ENCODE data around the gene CADM2. TPM values are rescaled to one million over a fixed set of nuclear protein-coding genes. Genes with fewer than 3 reads are reported as not detected.

CADM2 gene
- total RNA-seq, 1 experiment from 2014 or later = 0.64 TPM

DNA sequence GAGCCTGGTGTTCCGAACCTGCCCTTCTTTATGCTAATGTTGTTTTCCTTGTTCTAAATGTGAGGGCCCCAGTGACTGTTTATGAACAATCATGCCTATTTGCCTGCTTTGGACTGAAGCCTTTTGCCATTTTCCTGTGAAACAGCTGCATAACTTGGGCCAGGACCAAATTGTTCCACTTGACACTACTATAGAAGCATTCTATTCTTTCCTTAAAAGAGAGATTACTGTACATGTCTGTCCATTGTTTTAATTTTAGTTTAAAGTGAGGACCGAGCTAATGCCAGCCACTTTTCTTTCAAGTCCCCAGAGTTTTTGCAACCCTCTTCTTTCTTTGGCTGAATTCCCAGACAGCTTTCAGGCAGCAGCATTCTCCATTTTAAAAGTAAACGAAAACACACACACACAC, 980.3 kb downstream of the CADM2 start:
- no peak for DNase-seq (ENCODE audit: low read depth, low spot score)
- no peak overlapping the region for H3K4me3 ChIP-seq (ENCODE audit: low read depth in 2 of 2, low read length in 2 of 2)
- in situ Hi-C loops (cut with HindIII; ENCODE audit: low pct_unique_long_range_greater_than_20kb, low sequenced_read_pairs) (no loop called here), intact Hi-C loops (cut with micrococcal nuclease; ENCODE audit: unreplicated experiment) (no loop called here)
- no peak for ATAC-seq
- TF ChIP-seq, protein P1, sequence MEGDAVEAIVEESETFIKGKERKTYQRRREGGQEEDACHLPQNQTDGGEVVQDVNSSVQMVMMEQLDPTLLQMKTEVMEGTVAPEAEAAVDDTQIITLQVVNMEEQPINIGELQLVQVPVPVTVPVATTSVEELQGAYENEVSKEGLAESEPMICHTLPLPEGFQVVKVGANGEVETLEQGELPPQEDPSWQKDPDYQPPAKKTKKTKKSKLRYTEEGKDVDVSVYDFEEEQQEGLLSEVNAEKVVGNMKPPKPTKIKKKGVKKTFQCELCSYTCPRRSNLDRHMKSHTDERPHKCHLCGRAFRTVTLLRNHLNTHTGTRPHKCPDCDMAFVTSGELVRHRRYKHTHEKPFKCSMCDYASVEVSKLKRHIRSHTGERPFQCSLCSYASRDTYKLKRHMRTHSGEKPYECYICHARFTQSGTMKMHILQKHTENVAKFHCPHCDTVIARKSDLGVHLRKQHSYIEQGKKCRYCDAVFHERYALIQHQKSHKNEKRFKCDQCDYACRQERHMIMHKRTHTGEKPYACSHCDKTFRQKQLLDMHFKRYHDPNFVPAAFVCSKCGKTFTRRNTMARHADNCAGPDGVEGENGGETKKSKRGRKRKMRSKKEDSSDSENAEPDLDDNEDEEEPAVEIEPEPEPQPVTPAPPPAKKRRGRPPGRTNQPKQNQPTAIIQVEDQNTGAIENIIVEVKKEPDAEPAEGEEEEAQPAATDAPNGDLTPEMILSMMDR (IDR thresholded peaks at IDR 0.05) = no peak
- no peak for TF ChIP-seq SIN3A (IDR thresholded peaks at IDR 0.05; ENCODE audit: borderline replicate concordance, insufficient read depth, low read depth, low read length)
- TF ChIP-seq, protein P2, sequence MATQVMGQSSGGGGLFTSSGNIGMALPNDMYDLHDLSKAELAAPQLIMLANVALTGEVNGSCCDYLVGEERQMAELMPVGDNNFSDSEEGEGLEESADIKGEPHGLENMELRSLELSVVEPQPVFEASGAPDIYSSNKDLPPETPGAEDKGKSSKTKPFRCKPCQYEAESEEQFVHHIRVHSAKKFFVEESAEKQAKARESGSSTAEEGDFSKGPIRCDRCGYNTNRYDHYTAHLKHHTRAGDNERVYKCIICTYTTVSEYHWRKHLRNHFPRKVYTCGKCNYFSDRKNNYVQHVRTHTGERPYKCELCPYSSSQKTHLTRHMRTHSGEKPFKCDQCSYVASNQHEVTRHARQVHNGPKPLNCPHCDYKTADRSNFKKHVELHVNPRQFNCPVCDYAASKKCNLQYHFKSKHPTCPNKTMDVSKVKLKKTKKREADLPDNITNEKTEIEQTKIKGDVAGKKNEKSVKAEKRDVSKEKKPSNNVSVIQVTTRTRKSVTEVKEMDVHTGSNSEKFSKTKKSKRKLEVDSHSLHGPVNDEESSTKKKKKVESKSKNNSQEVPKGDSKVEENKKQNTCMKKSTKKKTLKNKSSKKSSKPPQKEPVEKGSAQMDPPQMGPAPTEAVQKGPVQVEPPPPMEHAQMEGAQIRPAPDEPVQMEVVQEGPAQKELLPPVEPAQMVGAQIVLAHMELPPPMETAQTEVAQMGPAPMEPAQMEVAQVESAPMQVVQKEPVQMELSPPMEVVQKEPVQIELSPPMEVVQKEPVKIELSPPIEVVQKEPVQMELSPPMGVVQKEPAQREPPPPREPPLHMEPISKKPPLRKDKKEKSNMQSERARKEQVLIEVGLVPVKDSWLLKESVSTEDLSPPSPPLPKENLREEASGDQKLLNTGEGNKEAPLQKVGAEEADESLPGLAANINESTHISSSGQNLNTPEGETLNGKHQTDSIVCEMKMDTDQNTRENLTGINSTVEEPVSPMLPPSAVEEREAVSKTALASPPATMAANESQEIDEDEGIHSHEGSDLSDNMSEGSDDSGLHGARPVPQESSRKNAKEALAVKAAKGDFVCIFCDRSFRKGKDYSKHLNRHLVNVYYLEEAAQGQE (IDR thresholded peaks at IDR 0.05; ENCODE audit: insufficient read depth in 1 of 2, low read depth in 2 of 2, low read length in 1 of 2) = no peak
- CTCF ChIA-PET = no interaction called here
- POLR2A ChIA-PET = no interaction called here
- no TSS peak for BruUV-seq (replicated peaks)
- no peaks in the 10 kb centered on the region for H3K4me1 ChIP-seq (ENCODE audit: control insufficient read depth, insufficient read depth, low read length)
- no peaks in the 10 kb centered on the region for H3K27me3 ChIP-seq (ENCODE audit: control insufficient read depth, insufficient read depth, low read length)
- no peak overlapping the region for H3K27ac ChIP-seq (ENCODE audit: low read length)
- H3K9me3 ChIP-seq (ENCODE audit: control insufficient read depth, insufficient read depth, low read depth, low read length) = no peaks in the 10 kb centered on the region
- H3K36me3 ChIP-seq (ENCODE audit: control insufficient read depth, insufficient read depth, low read length) = no peaks in the 10 kb centered on the region; the same call in 1 of the 2 replicates

DNA sequence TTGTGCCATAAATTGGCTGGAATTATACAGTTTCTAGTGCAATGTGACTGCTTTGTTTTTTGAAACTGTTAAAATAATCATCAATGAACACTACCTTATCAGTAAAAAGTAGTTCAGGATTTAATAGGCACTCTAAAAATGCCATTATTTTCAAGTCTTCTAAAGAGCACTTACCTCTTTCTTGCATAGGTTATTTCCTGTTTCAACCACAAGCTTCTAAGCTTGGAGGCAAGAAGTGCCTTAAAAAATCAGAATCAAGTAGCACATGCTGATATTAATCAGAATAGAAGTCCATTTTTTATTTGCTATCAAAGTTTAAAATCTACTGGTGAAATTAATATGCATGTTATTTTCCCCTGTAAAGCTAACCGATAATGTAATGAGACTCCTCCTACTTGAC, 991.6 kb downstream of the CADM2 start:
- Histone ChIP-seq H3K4me1 (ENCODE audit: control insufficient read depth, insufficient read depth, low read length) (no peaks in the 10 kb centered on the region), H3K36me3 (ENCODE audit: control insufficient read depth, insufficient read depth, low read length) (no peaks in the 10 kb centered on the region), H3K27me3 (ENCODE audit: control insufficient read depth, insufficient read depth, low read length) (no peaks in the 10 kb centered on the region), H3K27ac (ENCODE audit: low read length) (no peak overlapping the region), H3K4me3 (ENCODE audit: low read depth in 2 of 2, low read length in 2 of 2) (no peak overlapping the region), H3K9me3 (ENCODE audit: control insufficient read depth, insufficient read depth, low read depth, low read length) (no peaks in the 10 kb centered on the region)
- POLR2A ChIA-PET = no interaction called here
- CTCF ChIA-PET = no interaction called here
- no peak for ATAC-seq
- TF ChIP-seq, protein P2 (IDR thresholded peaks at IDR 0.05; ENCODE audit: insufficient read depth in 1 of 2, low read depth in 2 of 2, low read length in 1 of 2) = no peak
- TF ChIP-seq SIN3A (IDR thresholded peaks at IDR 0.05; ENCODE audit: borderline replicate concordance, insufficient read depth, low read depth, low read length) (no peak), POLR2AphosphoS5 (IDR thresholded peaks at IDR 0.05; ENCODE audit: low read depth, low read length) (no peak), TCF7L2 (IDR thresholded peaks at IDR 0.05; ENCODE audit: low read depth, low read length) (no peak)
- TF ChIP-seq, protein P1 (IDR thresholded peaks at IDR 0.05) = no peak
- intact Hi-C loops (cut with micrococcal nuclease; ENCODE audit: unreplicated experiment) (no loop called here), in situ Hi-C loops (cut with HindIII; ENCODE audit: low pct_unique_long_range_greater_than_20kb, low sequenced_read_pairs) (no loop called here)
- no peak for DNase-seq (ENCODE audit: low read depth, low spot score)
- BruUV-seq (replicated peaks) = no TSS peak
